ENCODE results near the gene ELAPOR2.
"Not testable (repeated sequence)": the region's sequence is repeated elsewhere in the genome, so short reads cannot be mapped to it uniquely, and the experiment has no call there.

Gene ELAPOR2

DNA sequence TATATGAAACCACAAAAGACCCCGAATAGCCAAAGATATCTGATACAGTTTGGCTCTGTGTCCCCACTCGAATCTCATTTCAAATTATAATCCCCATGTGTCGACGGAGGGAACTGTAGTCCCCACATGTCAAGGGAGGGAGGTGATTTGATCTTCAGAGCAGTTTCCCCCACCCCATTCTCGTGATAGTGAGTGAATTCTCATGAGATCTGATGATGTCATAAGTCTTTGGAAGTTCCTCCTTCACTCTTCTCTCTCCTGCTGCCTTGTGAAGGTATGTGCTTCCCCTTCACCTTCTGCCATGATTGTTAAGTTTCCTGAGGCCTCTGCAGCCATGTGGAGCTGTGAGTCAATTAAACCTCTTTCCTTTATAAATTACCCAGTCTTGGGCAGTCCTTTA is 13.0 kb downstream of the ELAPOR2 start:
- DNase-seq (ENCODE audit: low read depth): no peak

DNA sequence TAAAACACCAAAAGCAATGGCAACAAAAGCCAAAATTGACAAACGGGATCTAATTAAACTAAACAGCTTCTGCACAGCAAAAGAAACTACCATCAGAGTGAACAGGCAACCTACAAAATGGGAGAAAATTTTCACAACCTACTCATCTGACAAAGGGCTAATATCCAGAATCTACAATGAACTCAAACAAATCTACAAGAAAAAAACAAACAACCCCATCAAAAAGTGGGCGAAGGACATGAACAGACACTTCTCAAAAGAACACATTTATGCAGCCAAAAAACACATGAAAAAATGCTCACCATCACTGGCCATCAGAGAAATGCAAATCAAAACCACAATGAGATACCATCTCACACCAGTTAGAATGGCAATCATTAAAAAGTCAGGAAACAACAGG is 14.7 kb downstream of the ELAPOR2 start:
- not testable (repeated sequence) for DNase-seq (ENCODE audit: low read depth)

GRCh38 chr7:87041586-87041985 is 17.9 kb downstream of the ELAPOR2 start:
- DNase-seq (ENCODE audit: low read depth): not testable (repeated sequence)

DNA sequence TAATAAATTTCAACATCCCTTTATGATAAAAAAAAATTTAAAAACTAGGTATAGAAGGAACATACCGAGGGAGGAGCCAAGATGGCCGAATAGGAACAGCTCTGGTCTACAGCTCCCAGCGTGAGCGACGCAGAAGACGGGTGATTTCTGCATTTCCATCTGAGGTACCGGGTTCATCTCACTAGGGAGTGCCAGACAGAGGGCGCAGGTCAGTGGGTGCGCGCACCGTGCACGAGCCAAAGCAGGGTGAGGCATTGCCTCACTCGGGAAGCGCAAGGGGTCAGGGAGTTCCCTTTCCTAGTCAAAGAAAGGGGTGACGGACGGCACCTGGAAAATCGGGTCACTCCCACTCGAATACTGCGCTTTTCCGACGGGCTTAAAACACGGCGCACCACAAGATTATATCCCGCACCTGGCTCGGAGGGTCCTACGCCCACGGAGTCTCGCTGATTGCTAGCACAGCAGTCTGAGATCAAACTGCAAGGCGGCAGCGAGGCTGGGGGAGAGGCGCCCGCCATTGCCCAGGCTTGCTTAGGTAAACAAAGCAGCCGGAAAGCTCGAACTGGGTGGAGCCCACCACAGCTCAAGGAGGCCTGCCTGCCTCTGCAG is 19.7 kb downstream of the ELAPOR2 start:
- not testable (repeated sequence) for DNase-seq (ENCODE audit: low read depth)

DNA sequence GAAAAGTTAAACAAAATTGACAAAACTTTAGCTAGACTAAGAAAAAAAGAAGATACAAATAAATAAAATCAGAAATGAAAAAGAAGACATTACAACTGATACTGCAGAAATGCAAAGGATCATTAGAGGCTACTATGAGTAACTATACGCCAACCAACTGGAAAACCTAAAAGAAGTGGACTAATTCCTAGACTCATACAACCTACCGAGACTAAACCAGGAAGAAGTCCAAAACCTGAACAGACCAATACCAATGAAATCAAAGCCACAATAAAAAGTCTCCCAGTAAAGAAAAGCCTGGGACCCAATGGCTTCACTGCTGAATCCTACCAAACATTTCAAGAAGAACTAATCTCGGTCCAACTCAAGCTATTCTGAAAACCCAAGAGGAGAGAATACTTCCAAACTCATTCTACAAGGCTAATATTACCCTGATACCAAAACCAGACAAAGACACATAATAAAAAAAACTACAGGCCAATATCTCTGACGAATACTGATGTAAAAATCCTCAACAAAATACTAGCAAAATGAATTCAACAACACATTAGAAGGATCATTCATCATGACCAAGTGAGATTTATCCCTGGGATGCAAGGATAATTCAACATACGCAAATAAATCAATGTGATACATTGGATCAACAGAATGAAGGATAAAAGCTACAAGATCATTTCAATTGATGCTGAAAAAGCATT is 20.3 kb downstream of the ELAPOR2 start:
- no peak for DNase-seq (ENCODE audit: low read depth)

DNA sequence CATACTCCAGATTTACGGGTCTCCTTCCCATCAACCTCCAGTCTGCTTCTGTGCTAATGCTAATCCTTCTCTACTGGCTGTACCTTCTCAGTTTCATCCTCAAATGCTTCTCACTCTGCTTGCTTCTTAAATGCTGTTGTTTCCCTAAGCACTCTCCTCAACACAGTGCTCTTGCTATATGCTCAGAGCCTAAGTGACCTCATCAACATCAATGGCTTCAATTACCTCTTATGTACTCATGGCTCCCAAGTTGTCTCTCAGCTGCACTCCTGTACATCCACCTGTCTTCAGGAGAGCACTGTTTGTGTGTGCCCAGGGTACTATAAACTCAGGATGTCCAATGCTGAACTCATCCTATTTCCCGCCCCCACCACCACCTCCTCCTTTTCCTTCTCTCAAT is 22.5 kb downstream of the ELAPOR2 start:
- DNase-seq (ENCODE audit: low read depth): no peak

- DNase-seq (ENCODE audit: low read depth): no peak
Measured at GRCh38 chr7:87032604-87033339, 26.7 kb downstream of the ELAPOR2 start.

DNA sequence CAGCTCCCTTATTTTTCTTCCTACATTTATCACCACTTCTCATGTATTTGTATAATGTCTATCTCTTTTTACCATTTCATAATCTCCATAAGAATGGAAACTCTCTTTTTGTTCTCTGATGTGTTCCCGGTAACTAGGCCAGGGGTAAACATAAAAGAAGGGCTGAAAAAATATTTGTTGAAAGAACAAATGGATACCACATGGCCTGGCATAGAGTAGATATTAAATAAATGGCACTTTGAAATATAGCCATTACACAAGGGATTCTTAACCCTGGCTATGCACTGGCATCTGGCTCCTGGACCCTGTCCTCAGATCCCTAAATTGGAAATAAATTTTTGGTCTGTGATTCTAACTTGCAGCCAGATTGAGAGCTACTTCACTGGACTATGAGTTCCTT is 30.4 kb downstream of the ELAPOR2 start:
- DNase-seq (ENCODE audit: low read depth): no peak

- DNase-seq (ENCODE audit: low read depth): no peak
Measured at GRCh38 chr7:87028636-87029035, 30.8 kb downstream of the ELAPOR2 start.

DNA sequence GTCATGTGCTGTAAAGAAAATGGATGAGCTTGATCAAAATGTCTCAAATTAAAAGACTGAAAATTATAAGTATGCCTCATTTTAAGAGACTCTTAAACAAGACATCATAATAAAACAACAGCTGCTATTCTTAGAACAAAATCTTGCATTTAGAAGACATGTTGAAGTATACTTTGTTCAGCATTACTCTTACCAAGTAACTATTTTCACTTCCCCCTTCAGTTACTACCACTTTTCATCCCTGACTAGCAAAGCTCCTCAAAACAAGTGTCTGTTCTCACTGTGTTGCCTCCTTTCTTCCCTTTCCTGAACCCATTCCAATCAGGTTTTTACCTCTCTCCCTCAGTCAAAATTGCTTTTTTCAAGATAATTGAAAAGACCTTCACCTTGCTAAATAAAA is 31.6 kb downstream of the ELAPOR2 start:
- no peak for DNase-seq (ENCODE audit: low read depth)

DNA sequence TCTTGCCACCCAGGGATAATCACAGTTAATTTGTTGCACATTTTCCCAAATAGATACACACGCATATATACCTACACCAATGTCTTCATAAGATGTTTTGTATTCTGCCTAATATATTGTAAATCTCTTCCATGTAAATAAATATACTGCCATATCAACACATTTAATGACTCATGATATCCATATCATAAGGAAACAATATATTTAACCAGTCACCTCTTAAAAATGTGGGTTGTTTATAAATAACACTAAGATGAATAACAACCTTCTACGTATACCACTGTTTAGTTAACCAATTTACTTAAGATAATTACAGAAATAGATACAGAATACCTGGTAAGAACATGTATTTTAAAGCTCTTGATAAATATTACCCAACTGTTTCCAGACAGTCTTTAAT is 38.2 kb downstream of the ELAPOR2 start:
- DNase-seq (ENCODE audit: low read depth): no peak

- no peak for DNase-seq (ENCODE audit: low read depth)
Measured at GRCh38 chr7:87016606-87017005, 42.8 kb downstream of the ELAPOR2 start.

GRCh38 chr7:87013840-87014190 is 45.6 kb downstream of the ELAPOR2 start:
- no peak for DNase-seq (ENCODE audit: low read depth)

DNA sequence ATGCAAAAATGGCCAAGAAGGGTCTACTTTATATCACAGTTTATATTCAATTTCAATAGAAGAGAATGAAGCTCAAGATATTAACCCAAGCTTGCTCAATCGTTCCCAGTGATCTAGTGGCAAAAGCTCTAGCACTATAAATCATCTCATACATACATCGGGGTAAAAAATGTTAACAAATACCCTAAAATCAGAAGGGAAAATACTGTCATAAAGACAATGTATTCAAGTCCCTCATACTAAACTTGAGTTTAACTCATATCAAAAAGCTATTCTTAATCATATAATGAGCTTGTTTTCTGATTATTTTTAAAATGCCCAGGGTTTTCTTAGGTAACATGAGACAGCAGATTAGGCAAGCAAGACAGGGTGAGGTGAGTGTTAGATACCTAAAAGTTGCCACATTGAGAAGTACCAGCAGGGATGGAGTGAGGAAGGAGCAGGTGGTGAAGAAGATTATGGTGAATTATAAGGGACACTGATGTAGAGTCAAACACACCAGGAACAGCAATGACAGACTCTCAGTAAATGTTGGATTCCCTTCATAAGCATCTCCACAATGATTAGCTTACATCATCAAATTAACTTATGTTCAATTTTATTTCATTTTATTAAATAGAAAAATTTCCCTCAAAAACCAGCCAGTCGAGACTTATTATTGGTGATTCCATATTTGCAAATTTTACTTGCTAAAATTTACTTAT is 46.2 kb downstream of the ELAPOR2 start:
- DNase-seq (ENCODE audit: low read depth): no peak
